Stimulated activated CD8-positive, alpha-beta memory T cell treated with anti-CD3 and anti-CD28 coated beads, Interleukin-7, amount 100 ng/mL, for 1 hour (primary cell): Measurements from ENCODE around the gene STK38L.

Experiments
- DNase-seq, 2 donors: peaks; one replicate each; pipeline ENCODE4 v3.0.0-alpha.2; 2020; ENCODE audit warnings: low read depth in 2 of 2

Gene STK38L

GRCh38 chr12:27277846-27278260, 33.8 kb downstream of the STK38L start:
- DNase-seq, result no peak

- no peak for DNase-seq
Observed at GRCh38 chr12:27279826-27280225, 35.7 kb downstream of the STK38L start.

GRCh38 chr12:27280412-27280811, 36.3 kb downstream of the STK38L start:
- DNase-seq, result no peak

GRCh38 chr12:27282754-27283153, 38.7 kb downstream of the STK38L start:
- DNase-seq, result no peak

- no peak for DNase-seq
Observed at GRCh38 chr12:27284021-27284420, 39.9 kb downstream of the STK38L start.

- DNase-seq, result no peak
Observed at GRCh38 chr12:27284751-27285150, 40.7 kb downstream of the STK38L start.

- DNase-seq, result no peak
Observed at GRCh38 chr12:27285403-27285802, 41.3 kb downstream of the STK38L start.

GRCh38 chr12:27289414-27289813, 45.3 kb downstream of the STK38L start:
- DNase-seq, result no peak

- no peak for DNase-seq
Observed at GRCh38 chr12:27290501-27291168, 46.5 kb downstream of the STK38L start.

- DNase-seq, result no peak
Observed at GRCh38 chr12:27291862-27292261, 47.8 kb downstream of the STK38L start.

- DNase-seq, result no peak
Observed at GRCh38 chr12:27292718-27293117, 48.6 kb downstream of the STK38L start.

- DNase-seq, result no peak
Observed at GRCh38 chr12:27293463-27293862, 49.4 kb downstream of the STK38L start.

GRCh38 chr12:27296674-27297073, 52.6 kb downstream of the STK38L start:
- no peak for DNase-seq

GRCh38 chr12:27297566-27297965, 53.5 kb downstream of the STK38L start:
- no peak for DNase-seq

GRCh38 chr12:27299102-27299501, 55.0 kb downstream of the STK38L start:
- DNase-seq, result no peak

- no peak for DNase-seq
Observed at GRCh38 chr12:27300226-27300625, 56.1 kb downstream of the STK38L start.

- no peak for DNase-seq
Observed at GRCh38 chr12:27303139-27304111, 59.3 kb downstream of the STK38L start.

- no peak for DNase-seq
Observed at GRCh38 chr12:27304856-27305255, 60.8 kb downstream of the STK38L start.

GRCh38 chr12:27305673-27306456, 61.8 kb downstream of the STK38L start:
- DNase-seq, result no peak

GRCh38 chr12:27309293-27309994, 65.4 kb downstream of the STK38L start:
- DNase-seq, result no peak

- no peak for DNase-seq
Observed at GRCh38 chr12:27309995-27310315, 65.9 kb downstream of the STK38L start.

GRCh38 chr12:27316947-27317346, 72.9 kb downstream of the STK38L start:
- DNase-seq, result no peak
